GM20000 (cell line): Measurements from ENCODE around the gene HOXD9.

ENCODE experiments used
- DNase-seq: peaks from one replicate; pipeline ENCODE4 v3.0.0; 2012; ENCODE audit warnings: low spot score
- TF ChIP-seq, protein P1 (sequence below): IDR thresholded peaks from 2 replicates; pipeline ENCODE4 v1.5.1; 2012; ENCODE audit warnings: mild to moderate bottlenecking, control low read depth; ENCODE audit errors: extremely low read depth, missing control alignments

The HOXD9 gene

DNA sequence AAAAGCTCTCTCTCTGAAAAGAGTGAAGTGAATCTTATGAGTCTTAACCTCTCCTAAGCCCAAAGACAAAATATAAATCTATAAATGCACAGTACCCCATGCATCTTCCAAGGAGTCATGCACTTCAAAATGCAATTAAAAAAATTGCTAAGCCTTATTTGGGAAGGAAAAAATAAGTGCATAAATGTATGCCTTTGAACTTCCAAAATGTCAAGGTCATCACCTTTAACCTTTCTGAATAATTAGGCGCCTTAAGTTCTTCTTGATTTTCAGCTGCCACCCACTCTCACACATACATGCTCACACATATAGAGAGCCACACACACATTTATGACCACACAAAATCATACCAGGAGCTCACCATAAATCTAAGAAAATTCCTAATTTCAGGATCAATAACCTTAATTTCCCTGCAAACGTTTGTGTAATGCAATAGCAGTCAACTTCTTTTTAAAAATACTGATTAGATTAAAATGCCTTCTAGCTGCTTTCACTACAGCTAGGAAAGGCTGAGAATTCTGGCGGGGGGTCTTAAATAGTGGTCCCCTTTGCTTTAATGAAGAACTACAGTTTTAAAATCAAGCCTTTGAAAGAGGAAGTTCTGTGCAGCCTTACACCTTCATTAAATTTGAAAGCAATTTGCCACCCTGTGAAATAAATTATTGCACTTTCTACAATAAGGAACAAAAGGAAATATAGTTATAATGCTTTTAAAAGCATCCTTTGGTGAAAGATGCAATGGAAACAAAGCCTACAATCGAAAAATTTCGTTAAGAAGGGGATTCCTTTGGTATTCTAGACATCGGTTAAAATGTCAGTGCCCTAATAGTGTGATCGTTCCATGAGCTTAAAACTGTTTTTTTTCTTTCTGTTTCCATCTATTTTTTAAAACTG lies 11.9 kb upstream of the HOXD9 start:
- TF ChIP-seq, protein P1, sequence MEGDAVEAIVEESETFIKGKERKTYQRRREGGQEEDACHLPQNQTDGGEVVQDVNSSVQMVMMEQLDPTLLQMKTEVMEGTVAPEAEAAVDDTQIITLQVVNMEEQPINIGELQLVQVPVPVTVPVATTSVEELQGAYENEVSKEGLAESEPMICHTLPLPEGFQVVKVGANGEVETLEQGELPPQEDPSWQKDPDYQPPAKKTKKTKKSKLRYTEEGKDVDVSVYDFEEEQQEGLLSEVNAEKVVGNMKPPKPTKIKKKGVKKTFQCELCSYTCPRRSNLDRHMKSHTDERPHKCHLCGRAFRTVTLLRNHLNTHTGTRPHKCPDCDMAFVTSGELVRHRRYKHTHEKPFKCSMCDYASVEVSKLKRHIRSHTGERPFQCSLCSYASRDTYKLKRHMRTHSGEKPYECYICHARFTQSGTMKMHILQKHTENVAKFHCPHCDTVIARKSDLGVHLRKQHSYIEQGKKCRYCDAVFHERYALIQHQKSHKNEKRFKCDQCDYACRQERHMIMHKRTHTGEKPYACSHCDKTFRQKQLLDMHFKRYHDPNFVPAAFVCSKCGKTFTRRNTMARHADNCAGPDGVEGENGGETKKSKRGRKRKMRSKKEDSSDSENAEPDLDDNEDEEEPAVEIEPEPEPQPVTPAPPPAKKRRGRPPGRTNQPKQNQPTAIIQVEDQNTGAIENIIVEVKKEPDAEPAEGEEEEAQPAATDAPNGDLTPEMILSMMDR, result no peak
- DNase-seq, result no peak

DNA sequence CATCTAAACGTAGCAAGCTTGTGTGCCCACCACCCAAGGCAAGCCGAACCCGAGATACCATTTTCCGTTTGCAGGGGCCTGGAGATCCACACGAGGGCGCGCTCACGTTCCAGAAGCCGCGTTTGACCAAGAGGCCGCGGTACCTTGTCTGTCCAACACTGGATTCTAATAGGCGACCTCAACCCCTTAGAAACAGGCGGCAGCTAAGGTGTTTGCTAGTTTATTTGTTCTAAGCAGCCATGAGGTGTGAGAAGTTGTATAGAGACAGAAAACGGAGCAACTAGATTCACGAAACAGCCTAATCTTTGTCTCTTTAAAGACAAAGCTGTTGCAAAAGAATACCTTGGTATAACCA lies 11.2 kb upstream of the HOXD9 start:
- DNase-seq, result no peak
- TF ChIP-seq, protein P1, result peak; percentile 63

DNA sequence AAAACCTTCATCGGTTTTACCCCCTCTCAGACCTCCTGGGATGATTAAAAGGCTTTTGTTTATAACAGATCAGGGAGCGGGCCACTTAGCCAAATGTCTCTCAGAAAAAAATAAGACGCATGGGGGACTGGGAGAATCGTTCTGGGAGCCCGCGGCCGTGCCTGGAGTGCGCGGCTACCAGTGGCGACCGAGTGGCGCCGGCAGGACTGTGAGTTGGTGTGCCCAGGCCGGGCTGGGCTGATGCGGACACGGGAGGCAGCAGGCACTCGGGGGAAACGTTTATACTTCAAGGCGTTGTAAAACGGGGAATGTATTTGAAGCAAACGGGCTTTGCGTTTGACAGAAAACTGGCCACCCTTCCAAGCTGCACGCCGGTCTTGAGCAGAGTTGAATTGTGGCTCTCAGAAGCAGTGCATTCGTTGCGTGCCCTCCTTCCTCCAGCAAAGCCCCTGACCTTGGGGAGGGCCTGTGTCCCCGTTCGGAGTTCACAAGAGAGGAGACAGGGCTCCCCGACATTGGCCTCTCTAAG lies 10.6 kb upstream of the HOXD9 start:
- TF ChIP-seq, protein P1, result no peak
- no peak for DNase-seq

DNA sequence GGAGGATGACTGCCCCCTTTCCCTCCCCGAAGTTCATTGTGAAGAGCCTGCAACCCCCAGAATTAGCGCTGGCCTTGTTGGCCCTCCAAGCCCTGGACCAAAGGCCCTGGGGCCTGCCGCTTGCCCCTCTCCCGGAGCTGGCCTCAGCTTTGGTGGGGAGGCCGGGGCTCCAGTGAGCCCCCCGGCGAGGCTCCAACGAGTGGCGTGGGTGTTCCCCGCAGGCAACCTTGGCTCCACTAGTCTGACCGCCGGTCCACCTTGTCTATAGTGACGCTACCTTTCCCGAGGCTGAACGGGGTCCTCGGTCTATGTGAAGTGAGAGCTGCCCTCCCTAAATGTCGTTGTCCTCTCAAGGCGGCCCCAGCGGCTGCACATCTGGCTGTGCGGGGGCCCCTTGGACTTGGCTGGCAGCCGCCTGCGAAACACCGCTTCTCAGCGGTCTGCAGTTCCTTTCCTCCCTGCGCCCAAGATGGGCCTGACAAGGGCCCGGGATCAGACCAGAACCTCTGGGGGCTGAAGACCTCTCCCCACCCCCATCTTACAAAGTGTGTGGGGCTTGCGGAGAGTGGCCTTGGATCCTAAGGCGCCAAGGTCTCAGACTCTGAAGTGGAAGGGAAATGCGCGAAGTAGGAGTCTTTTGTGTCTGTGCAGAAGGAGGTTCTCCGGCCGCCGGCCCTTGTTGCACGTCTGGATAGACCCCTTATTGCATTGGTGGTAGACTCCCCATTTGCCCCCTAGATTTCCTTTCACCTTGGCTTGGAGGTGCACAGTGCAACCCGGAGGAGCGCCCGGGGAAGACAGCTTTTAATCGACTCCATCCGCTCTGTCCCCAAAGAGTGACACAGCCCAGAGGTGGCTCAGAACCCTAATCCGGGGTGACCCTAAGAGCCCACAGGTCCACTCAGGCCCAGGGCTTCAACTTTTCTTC lies 9.9 kb upstream of the HOXD9 start:
- TF ChIP-seq, protein P1, result no peak
- no peak for DNase-seq

DNA sequence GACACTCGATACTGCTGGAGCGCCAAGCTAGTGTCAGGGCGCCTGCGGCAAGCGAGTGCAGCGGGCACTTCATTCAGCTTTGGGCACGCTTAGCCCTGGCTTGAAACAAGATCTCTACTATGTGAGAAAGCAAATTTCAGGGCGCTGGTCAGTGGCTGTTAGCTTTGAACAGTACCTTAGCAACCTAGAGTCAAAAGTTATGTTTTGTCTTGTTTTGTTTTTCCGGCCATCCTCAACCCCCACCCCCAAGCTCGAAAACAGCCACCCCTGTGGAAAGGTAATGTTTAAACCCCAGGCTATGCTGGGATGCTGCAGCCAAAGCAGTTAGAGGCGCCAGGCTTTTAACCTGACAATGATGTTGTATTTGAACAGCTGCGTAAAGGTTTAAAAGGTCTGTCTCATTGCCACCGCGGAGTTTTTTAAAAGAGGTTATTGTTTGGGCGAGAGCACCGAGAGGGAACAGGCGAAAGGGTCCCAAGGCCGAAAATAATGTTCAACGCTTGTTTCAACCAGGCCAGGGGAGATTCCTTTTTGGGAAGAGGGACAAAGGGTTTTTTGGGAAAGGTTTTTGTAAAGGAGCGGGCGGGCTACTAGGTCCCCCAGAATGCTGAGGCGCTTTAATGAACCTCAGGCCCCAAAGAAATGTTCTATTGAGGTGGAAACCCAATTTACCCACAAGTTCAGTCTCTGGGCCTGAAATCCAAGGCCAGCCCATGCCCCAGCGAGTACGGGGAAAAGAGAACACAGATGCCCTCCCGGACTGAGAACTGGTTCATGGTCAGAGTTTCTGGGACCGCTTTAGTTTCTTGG lies 8.2 kb upstream of the HOXD9 start:
- no peak for DNase-seq
- TF ChIP-seq, protein P1, result no peak

DNA sequence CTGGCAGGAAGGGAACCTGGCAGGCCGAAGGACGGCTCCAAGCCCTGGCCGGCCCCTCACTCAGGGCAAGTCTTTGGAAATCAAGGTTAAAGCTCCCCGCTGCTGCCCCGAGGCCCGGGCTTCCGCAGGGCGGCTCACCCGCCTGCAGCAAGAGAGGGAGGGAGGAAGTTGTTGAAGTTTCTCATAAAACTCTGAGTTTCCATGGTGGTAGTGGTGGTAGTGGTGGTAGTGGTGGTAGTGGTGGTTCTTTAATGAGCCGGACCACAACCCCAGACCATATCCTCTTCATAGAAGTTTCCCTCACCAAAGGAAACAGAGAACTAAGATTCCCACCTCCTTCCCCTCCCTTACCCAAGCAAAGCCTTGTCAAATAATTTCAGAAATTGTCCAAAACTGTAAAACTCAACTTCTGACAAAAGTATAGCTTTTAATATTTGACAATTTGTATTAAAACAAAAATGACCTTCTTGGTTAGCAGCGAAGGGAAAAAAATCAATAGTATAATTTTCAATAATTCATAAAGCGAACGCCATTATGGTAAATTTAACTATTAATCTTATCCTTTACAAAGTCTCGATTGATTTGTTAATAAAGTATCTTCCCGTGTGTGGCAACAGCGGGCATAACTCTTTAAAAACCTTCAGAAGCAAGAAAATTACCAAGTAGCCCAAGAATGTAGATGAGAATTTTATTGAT lies 7.4 kb upstream of the HOXD9 start:
- TF ChIP-seq, protein P1, result no peak
- DNase-seq, result no peak
